HG02870 (cell line): Measurements from ENCODE around the gene LRP1.

Experiments used
- ATAC-seq: cut with Tn5 transposase; IDR thresholded peaks from one replicate; pipeline ENCODE4 v1.9.1; 2021; ENCODE audit warnings: mild to moderate bottlenecking, moderate library complexity; ENCODE audit not compliant: unreplicated experiment

LRP1 gene

GRCh38 chr12:57170408-57170807 is 42.1 kb downstream of the LRP1 start:
- ATAC-seq = no peak

DNA sequence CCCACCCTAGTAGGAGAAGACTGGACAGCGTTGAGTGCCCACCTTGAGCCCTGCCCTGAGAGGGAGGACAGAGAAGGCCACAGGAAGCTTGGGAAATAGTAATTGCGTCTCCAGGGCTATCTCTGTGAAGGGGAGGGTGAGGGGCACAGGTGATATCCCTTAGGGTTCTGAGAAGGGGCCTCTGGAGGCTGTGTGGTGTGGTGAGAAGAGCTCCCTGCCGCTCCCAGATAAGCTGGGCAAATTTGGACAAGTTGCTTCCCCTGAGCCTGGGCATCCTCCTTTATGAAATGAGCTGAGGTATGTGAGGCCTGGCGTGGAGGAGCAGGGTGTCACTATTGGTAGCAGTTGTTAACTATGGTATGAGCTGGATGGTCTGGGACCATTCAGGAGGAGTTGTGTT is 42.6 kb downstream of the LRP1 start:
- ATAC-seq = no peak

- no peak for ATAC-seq
Observed at GRCh38 chr12:57171668-57172067, 43.4 kb downstream of the LRP1 start.

GRCh38 chr12:57173089-57173488 is 44.8 kb downstream of the LRP1 start:
- ATAC-seq = no peak

- no peak for ATAC-seq
Observed at GRCh38 chr12:57173683-57174082, 45.4 kb downstream of the LRP1 start.

GRCh38 chr12:57175428-57176138 is 47.3 kb downstream of the LRP1 start:
- no peak for ATAC-seq

- no peak for ATAC-seq
Observed at GRCh38 chr12:57176139-57176477, 47.8 kb downstream of the LRP1 start.

DNA sequence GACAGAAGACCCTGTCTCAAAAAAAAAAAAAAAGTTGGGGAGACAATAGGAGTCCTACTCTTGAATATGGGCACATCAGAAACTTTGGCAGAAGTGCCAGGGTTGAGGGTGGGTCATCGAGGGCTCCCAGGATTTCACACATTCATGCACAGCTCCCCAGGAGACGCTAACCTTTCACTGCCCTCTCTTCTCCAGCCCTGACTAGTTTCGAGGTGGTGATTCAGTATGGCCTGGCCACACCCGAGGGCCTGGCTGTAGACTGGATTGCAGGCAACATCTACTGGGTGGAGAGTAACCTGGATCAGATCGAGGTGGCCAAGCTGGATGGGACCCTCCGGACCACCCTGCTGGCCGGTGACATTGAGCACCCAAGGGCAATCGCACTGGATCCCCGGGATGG is 48.6 kb downstream of the LRP1 start:
- no peak for ATAC-seq

GRCh38 chr12:57177354-57177753 is 49.1 kb downstream of the LRP1 start:
- ATAC-seq = no peak

- ATAC-seq = no peak
Observed at GRCh38 chr12:57178213-57178612, 49.9 kb downstream of the LRP1 start.

DNA sequence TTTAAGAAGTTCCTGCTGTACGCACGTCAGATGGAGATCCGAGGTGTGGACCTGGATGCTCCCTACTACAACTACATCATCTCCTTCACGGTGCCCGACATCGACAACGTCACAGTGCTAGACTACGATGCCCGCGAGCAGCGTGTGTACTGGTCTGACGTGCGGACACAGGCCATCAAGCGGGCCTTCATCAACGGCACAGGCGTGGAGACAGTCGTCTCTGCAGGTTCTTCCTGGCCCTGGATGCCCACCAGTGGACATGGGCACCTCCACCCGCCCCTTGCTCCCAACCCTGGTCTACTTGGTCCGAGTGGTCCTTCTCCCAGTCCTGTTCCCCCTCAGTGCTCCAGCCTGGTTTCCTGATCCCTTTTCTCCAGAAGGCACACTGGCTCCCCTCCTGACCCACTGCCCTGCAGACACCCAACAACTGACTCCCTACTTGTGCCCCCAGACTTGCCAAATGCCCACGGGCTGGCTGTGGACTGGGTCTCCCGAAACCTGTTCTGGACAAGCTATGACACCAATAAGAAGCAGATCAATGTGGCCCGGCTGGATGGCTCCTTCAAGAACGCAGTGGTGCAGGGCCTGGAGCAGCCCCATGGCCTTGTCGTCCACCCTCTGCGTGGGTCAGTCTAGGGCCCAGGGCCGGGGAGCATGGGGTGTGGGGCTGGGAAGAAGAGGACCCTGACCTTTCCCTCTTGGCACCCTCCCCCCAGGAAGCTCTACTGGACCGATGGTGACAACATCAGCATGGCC is 51.2 kb downstream of the LRP1 start:
- ATAC-seq = no peak

DNA sequence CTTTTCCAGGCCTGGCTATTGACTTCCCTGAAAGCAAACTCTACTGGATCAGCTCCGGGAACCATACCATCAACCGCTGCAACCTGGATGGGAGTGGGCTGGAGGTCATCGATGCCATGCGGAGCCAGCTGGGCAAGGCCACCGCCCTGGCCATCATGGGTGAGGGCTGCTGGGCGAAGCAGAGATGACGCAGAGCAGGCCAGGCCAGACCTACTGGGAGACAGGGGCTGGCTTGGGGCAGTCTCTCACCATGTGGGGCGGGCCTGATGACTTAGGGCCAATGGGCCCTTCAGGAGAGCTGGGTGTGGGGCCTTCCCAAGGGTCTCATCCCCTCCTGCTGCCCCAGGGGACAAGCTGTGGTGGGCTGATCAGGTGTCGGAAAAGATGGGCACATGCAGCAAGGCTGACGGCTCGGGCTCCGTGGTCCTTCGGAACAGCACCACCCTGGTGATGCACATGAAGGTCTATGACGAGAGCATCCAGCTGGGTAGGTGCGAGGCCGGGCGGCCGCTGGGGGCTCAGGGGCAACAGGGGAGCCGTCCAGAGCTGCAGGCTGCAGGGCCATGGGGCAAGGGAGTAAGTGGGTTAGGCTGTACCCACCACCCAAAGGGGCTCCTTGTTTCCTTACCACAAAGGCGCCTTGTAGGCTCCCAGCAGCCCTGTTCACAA is 52.2 kb downstream of the LRP1 start:
- no peak for ATAC-seq

DNA sequence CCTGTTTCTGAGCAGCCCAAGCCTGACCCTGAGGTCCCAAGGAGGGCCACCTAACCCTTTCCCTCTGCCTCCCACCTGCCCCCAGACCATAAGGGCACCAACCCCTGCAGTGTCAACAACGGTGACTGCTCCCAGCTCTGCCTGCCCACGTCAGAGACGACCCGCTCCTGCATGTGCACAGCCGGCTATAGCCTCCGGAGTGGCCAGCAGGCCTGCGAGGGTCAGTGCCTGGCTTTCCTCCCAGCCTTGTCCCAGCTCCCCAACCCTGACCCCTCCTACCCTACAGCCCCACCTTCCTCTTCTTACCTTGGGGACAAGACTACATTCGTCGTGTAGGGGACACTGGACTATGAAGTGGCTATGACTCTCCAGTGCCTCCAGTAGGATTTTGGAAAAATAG is 52.8 kb downstream of the LRP1 start:
- ATAC-seq = no peak

DNA sequence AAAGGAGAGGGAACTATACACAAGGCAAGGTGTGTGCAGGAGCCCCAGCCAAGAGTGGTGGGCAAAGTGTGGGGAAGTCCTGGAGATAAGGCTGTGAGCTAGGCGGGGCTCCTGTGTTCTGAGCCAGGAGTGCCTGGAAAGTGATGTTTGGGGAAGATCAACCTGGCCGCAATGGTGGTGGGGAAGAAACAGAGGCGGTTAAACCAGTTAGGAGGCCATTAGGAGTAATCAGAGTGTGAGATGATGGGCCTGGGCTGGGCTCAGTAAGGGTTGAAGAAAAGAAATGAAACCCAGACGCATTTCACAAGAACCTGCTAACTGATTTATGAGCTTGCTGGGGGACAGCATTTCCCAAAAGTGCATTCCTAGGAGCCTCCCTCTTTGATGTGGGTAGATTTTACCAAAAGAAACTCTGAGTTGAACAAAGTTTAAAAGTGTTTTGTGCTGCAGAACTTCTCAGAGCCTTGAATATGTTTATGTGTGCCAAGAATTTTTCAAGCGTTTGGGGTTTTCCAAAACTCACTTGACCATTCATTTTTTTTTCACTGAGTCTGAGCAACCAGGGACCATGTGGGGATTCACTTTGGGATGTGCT is 53.4 kb downstream of the LRP1 start:
- ATAC-seq = no peak

DNA sequence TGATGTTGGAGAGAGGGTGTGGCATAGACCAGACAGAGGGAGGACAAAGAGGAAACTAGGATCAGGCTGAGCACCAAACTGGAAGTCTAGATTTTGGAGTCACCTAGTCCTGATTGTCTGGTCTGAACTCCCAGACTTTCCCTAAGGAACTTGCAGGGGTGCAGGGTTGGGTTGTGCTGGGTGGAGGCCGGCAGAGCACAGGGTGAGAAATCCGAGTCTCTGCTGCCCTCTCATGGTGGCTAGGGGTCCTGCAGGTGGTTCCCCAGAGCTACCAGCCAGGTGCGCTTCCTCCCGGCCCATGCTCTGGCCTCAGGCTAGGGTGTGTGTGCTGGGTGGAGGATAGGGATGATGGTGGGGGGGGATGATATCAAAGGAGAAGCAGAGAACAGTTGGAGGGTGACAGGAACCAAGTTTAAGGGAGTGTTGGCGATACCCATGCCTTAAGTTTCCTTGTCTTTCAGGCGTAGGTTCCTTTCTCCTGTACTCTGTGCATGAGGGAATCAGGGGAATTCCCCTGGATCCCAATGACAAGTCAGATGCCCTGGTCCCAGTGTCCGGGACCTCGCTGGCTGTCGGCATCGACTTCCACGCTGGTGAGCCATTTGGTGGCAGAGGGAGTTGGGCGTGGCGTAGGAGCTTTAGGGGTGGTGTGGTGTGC is 54.8 kb downstream of the LRP1 start:
- ATAC-seq = peak; percentile 89

DNA sequence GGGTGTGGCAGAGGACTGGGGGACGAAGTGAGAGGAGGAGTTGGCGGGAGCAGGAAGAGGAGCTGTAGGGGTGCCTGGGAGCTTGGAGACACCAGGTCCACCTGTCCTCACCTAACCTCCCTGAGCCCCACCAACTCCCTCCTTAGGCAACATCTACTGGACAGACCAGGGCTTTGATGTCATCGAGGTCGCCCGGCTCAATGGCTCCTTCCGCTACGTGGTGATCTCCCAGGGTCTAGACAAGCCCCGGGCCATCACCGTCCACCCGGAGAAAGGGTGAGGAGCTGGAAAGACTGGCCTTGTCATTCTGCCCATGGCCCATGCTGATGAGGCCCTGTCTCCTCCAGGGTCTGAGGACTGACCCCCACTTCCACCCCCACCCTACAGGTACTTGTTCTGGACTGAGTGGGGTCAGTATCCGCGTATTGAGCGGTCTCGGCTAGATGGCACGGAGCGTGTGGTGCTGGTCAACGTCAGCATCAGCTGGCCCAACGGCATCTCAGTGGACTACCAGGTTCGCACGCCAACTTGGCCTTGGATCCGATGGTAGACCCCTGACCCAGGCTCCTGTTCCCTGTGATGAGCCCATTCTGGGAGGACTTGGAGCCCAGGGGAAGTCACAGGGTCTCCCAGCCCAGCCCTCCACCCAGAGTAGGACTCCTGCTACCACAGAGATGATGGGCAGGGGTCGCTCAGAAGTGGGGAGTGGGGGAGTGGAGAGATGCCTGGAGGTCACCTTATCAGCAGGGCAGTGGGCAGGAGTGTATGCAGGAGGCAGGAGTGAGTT is 55.8 kb downstream of the LRP1 start:
- no peak for ATAC-seq

DNA sequence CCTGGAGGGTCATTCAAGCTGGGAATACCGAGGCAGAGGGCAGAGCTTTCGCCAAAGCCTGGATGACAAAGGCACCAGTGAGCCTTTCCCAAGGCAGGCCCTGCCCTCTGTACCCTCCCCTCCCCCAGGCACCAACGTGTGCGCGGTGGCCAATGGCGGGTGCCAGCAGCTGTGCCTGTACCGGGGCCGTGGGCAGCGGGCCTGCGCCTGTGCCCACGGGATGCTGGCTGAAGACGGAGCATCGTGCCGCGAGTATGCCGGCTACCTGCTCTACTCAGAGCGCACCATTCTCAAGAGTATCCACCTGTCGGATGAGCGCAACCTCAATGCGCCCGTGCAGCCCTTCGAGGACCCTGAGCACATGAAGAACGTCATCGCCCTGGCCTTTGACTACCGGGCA is 57.1 kb downstream of the LRP1 start:
- no peak for ATAC-seq

- ATAC-seq = no peak
Observed at GRCh38 chr12:57185906-57186508, 57.7 kb downstream of the LRP1 start.

DNA sequence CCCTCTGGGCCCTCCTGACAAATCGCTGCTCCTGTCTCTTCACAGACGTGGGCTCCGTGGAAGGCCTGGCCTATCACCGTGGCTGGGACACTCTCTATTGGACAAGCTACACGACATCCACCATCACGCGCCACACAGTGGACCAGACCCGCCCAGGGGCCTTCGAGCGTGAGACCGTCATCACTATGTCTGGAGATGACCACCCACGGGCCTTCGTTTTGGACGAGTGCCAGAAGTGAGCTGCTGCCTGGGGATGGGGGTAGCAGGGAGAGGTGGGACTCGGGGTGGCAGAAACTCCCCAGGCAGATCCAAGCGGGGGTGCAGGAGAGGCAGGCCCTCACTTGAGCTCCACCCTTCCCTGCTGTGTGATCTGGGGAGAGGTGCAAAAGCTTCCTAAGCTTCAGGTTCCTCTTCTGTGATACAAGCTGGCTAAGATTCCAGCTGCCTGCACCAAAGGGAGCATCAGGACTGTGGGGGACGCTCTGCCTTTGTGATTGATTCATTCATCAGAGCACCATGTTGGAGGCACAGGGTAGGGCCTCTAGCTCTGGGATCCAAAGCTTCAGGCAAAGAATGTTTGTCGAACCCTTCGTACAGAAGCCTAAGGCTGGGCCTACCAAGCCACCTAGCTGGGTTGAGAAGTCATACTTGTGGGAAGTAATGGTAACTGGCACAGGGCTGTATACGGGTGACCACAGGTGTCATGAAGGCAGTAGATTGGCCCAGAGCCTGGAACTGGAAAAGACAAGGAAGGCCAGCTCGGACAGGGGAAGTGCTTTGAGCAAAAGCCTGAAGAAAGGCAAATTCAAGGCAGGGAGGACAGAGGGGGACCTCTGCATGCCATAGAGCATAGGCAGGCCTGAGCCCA is 59.2 kb downstream of the LRP1 start:
- ATAC-seq = no peak
